HepG2 (cell line): ENCODE data around the gene NCAPG. TPM values are rescaled to one million over a fixed set of nuclear protein-coding genes. Genes with fewer than 3 reads are reported as not detected.
A peak's percentile ranks its signal among the peaks of the same experiment; 100 is the strongest.

ENCODE experiments used
- ARID3A ChIP-seq: IDR thresholded peaks from 2 replicates; pipeline ENCODE4 v1.6.1; 2012; ENCODE audit warnings: low read depth, low read length, improper control_type of control experiment
- CSRNP2 ChIP-seq: sonication (generic); formaldehyde crosslinking; conservative IDR thresholded peaks from 2 replicates; pipeline ENCODE4 v1.8.0; 2022; ENCODE audit warnings: low read depth, missing genetic modification reagents
- GATAD2A ChIP-seq: IDR thresholded peaks from 2 replicates; pipeline ENCODE4 v1.6.1; 2016
- JUN ChIP-seq: sonication (generic); formaldehyde crosslinking; IDR thresholded peaks from 2 replicates; pipeline ENCODE4 v1.4.0; 2020; ENCODE audit warnings: mild to moderate bottlenecking, missing genetic modification reagents
- KDM1A ChIP-seq: IDR thresholded peaks from 2 replicates; pipeline ENCODE4 v1.6.1; 2016; ENCODE audit warnings: missing compliant biosample characterization
- MEIS2 ChIP-seq: sonication (generic); formaldehyde crosslinking; IDR thresholded peaks from 2 replicates; pipeline ENCODE4 v1.9.0; 2021; ENCODE audit warnings: mild to moderate bottlenecking, missing genetic modification reagents
- NR2F2 ChIP-seq: IDR thresholded peaks from 2 replicates; pipeline ENCODE4 v1.6.1; 2012; ENCODE audit warnings: low read depth, inconsistent platforms, borderline replicate concordance
- PRMT3 ChIP-seq: sonication (generic); formaldehyde crosslinking; IDR thresholded peaks from 2 replicates; pipeline ENCODE4 v1.8.1; 2022; ENCODE audit warnings: low read depth, mild to moderate bottlenecking, moderate library complexity, missing genetic modification reagents, borderline replicate concordance
- SAP130 ChIP-seq: IDR thresholded peaks from 2 replicates; pipeline ENCODE4 v1.6.1; 2016; ENCODE audit warnings: low read depth
- SIN3B ChIP-seq: fragments of 150-350 bp; IDR thresholded peaks from 2 replicates; pipeline ENCODE4 v1.6.1; 2014; ENCODE audit warnings: low read length
- ZMAT5 ChIP-seq: sonication (generic); formaldehyde crosslinking; IDR thresholded peaks from 2 replicates; pipeline ENCODE4 v1.5.0; 2020; ENCODE audit warnings: mild to moderate bottlenecking, low read depth, missing genetic modification reagents, borderline replicate concordance
- ZMYM4 ChIP-seq: sonication (generic); formaldehyde crosslinking; IDR thresholded peaks from 2 replicates; pipeline ENCODE4 v1.8.1; 2023; ENCODE audit warnings: mild to moderate bottlenecking, missing genetic modification reagents
- ZNF3 ChIP-seq: IDR thresholded peaks from 2 replicates; pipeline ENCODE4 v1.7.0; 2017; ENCODE audit warnings: inconsistent platforms
- ZNF362 ChIP-seq: sonication (generic); formaldehyde crosslinking; IDR thresholded peaks from 2 replicates; pipeline ENCODE4 v1.4.0; 2020; ENCODE audit warnings: missing genetic modification reagents, mild to moderate bottlenecking, borderline replicate concordance
- ZNF557 ChIP-seq: sonication (generic); formaldehyde crosslinking; IDR thresholded peaks from 2 replicates; pipeline ENCODE4 v1.4.0; 2020; ENCODE audit warnings: missing genetic modification reagents
- ZNF616 ChIP-seq: sonication (generic); formaldehyde crosslinking; IDR thresholded peaks from 2 replicates; pipeline ENCODE4 v1.5.0; 2020; ENCODE audit warnings: low read depth, mild to moderate bottlenecking, missing genetic modification reagents
- polyA plus RNA-seq, 8 experiments: library from polyadenylated mRNA; depleted of rRNA in 3 of 8; stranded (reverse) in 7 of 8; unstranded in 1 of 8; fragments of >200 nt; fragmentation: Illumina TruSeq in 4 of 8; extraction: Trizol in 4 of 8; gene quantifications; 2 replicates each; pipeline versions ENCODE4 v1.2.1 to v1.2.3, GENCODE V29; 2011 to 2016; ENCODE audit warnings: low read depth in 4 of 8, missing spikeins in 1 of 8, mixed read lengths in 1 of 8; ENCODE audit not compliant: insufficient read depth in 1 of 8
- total RNA-seq, 5 experiments: library from RNA; depleted of rRNA; stranded (reverse); fragments of >200 nt; fragmentation: Illumina TruSeq; extraction: Trizol; gene quantifications; 2 replicates each; pipeline ENCODE4 v1.2.3, GENCODE V29; 2016; ENCODE audit warnings: low read depth in 1 of 5
- TF ChIP-seq, protein P1 (sequence below): sonication (generic); formaldehyde crosslinking; IDR thresholded peaks from 2 replicates; pipeline ENCODE4 v1.4.0; 2020; ENCODE audit warnings: missing genetic modification reagents
- TF ChIP-seq, protein P2 (sequence below): sonication (generic); formaldehyde crosslinking; IDR thresholded peaks from 2 replicates; pipeline ENCODE4 v1.4.0; 2020; ENCODE audit warnings: mild to moderate bottlenecking, missing genetic modification reagents
- TF ChIP-seq, protein P3 (sequence below): sonication (generic); formaldehyde crosslinking; IDR thresholded peaks from 2 replicates; pipeline ENCODE4 v1.5.1; 2020; ENCODE audit warnings: missing genetic modification reagents, mild to moderate bottlenecking, borderline replicate concordance

The NCAPG gene
- total and polyA plus RNA-seq, 2 of the 13 experiments (the other 11 are each of a cell fraction or from before 2014, with no cell fraction given): 14.8 to 61.9 TPM

DNA sequence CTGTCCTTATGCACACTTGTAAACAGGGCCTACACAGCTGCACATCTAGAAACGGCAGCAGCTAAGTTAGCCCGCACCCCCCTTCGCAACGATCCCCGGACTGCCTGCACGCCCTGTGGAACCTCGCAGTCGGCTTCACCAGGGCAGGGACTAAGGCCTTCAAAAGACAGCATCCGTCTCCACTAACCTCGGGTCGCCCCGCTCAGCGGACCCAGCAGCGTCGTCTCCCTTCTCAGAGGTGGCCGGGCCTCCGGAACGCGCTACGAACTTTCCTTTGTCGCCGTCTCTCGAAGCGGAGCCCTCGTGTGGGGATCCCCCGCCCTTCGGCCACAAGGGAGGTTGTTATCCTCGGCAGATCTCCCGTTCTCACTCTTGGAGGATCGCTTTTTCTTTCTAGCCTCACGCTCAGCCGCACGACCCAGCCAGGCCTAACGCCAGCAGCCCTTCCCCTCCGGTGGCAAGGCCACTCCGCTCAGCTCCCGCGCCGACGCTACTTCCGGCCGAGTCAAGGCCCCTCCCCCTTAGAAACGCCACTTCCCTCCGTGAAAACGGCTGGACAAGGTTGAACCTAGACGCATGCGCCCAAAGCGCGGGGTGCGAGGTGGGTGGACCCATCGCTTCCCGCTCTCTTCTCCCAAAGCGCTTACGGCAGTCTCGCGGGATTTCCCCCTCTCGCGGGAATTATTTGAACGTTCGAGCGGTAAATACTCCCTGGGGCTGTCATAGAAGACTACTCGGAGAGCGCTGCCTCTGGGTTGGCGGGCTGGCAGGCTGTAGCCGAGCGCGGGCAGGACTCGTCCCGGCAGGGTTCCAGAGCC, at the start of gene NCAPG, which contains the start of gene DCAF16 (continued):
- peak; percentile 88; the same call in 1 of the 2 replicates for TF ChIP-seq CSRNP2
- peak; percentile 47 for TF ChIP-seq GATAD2A (CRISPR knock-in tag)
- TF ChIP-seq, protein P1, sequence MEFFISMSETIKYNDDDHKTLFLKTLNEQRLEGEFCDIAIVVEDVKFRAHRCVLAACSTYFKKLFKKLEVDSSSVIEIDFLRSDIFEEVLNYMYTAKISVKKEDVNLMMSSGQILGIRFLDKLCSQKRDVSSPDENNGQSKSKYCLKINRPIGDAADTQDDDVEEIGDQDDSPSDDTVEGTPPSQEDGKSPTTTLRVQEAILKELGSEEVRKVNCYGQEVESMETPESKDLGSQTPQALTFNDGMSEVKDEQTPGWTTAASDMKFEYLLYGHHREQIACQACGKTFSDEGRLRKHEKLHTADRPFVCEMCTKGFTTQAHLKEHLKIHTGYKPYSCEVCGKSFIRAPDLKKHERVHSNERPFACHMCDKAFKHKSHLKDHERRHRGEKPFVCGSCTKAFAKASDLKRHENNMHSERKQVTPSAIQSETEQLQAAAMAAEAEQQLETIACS (CRISPR knock-in tag): peak; percentile 52; the same call in 1 of the 2 replicates
- no peak for TF ChIP-seq KDM1A (CRISPR knock-in tag)
- no peak for TF ChIP-seq JUN (CRISPR knock-in tag)
- no peak for TF ChIP-seq ZMAT5 (CRISPR knock-in tag)
- no peak for TF ChIP-seq ARID3A
- TF ChIP-seq NR2F2: no peak
- TF ChIP-seq, protein P2, sequence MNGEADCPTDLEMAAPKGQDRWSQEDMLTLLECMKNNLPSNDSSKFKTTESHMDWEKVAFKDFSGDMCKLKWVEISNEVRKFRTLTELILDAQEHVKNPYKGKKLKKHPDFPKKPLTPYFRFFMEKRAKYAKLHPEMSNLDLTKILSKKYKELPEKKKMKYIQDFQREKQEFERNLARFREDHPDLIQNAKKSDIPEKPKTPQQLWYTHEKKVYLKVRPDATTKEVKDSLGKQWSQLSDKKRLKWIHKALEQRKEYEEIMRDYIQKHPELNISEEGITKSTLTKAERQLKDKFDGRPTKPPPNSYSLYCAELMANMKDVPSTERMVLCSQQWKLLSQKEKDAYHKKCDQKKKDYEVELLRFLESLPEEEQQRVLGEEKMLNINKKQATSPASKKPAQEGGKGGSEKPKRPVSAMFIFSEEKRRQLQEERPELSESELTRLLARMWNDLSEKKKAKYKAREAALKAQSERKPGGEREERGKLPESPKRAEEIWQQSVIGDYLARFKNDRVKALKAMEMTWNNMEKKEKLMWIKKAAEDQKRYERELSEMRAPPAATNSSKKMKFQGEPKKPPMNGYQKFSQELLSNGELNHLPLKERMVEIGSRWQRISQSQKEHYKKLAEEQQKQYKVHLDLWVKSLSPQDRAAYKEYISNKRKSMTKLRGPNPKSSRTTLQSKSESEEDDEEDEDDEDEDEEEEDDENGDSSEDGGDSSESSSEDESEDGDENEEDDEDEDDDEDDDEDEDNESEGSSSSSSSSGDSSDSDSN (CRISPR knock-in tag): peak; percentile 87
- peak; percentile 32 for TF ChIP-seq MEIS2 (CRISPR knock-in tag)
- TF ChIP-seq SAP130 (CRISPR knock-in tag): peak; percentile 99
- peak; percentile 92; the same call in 1 of the 2 replicates for TF ChIP-seq PRMT3 (CRISPR knock-in tag)
- TF ChIP-seq, protein P3, sequence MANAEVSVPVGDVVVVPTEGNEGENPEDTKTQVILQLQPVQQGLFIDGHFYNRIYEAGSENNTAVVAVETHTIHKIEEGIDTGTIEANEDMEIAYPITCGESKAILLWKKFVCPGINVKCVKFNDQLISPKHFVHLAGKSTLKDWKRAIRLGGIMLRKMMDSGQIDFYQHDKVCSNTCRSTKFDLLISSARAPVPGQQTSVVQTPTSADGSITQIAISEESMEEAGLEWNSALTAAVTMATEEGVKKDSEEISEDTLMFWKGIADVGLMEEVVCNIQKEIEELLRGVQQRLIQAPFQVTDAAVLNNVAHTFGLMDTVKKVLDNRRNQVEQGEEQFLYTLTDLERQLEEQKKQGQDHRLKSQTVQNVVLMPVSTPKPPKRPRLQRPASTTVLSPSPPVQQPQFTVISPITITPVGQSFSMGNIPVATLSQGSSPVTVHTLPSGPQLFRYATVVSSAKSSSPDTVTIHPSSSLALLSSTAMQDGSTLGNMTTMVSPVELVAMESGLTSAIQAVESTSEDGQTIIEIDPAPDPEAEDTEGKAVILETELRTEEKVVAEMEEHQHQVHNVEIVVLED (CRISPR knock-in tag): peak; percentile 84
- peak; percentile 97 for TF ChIP-seq SIN3B
- TF ChIP-seq ZMYM4: peak; percentile 99
- TF ChIP-seq ZNF557 (CRISPR knock-in tag): 0 out of 2 replicates have a peak, but pooled peaks have one; percentile 32
- no peak for TF ChIP-seq ZNF3
- TF ChIP-seq ZNF616: peak; percentile 78; the same call in 1 of the 2 replicates
- TF ChIP-seq ZNF362: no peak
